Mesothelial cell of epicardium (in vitro differentiated cells): ENCODE data around the gene QTRT2. TPM values are rescaled to one million over a fixed set of nuclear protein-coding genes. Genes with fewer than 3 reads are reported as not detected.

Experiments
- DNase-seq, 2 experiments: peaks; one replicate each; pipeline ENCODE4 v3.0.0; 2021; ENCODE audit warnings: low spot score in 2 of 2; ENCODE audit not compliant: unreplicated experiment in 2 of 2
- H3K27ac Mint-ChIP-seq: 2 replicates; pipeline ENCODE4 v1.8.0; 2021; ENCODE audit warnings: mixed read lengths
- H3K27me3 Mint-ChIP-seq: 2 replicates; pipeline ENCODE4 v1.8.0; 2021; ENCODE audit warnings: low read depth, mixed read lengths
- H3K36me3 Mint-ChIP-seq: 2 replicates; pipeline ENCODE4 v1.8.0; 2021; ENCODE audit warnings: mixed read lengths
- H3K4me1 Mint-ChIP-seq: 2 replicates; pipeline ENCODE4 v1.8.0; 2021; ENCODE audit warnings: mixed read lengths
- H3K4me3 Mint-ChIP-seq: 2 replicates; pipeline ENCODE4 v1.8.0; 2021; ENCODE audit warnings: mild to moderate bottlenecking, moderate library complexity, mixed read lengths
- H3K9me3 Mint-ChIP-seq: 2 replicates; pipeline ENCODE4 v1.8.0; 2021; ENCODE audit warnings: mixed read lengths
- CTCF ChIP-seq: fragments of 200-600 bp; sonication (generic); IDR thresholded peaks from one replicate; pipeline ENCODE4 v1.5.0; 2021; ENCODE audit warnings: antibody characterized with exemption; ENCODE audit not compliant: unreplicated experiment
- total RNA-seq: library from RNA; stranded (reverse); gene quantifications from 3 replicates; pipeline ENCODE4 v1.2.1, GENCODE V29; 2021

Gene QTRT2
- 29.1 to 35.2 TPM (median 32.3 TPM) in 3 replicates for total RNA-seq

- TF ChIP-seq CTCF, result no peak
- Mint-ChIP-seq H3K9me3 (no peaks in the 10 kb centered on the region), H3K27ac (peak within 1 kb of the TSS; percentile 98), H3K4me1 (peaks cover 28% of the 10 kb centered on the region), H3K27me3 (no peaks in the 10 kb centered on the region), H3K4me3 (peak within 1 kb of the TSS; percentile 94), H3K36me3 (no peaks in the 10 kb centered on the region)
- DNase-seq, result peak; percentile 94 to 97
These were observed at the start of gene QTRT2, which contains the start of gene CCDC191 for GRCh38 chr3:114056130-114057010. Gene QTRT2, plus strand, starts transcription at chr3:114056737. Its CDS starts 8,521 bp downstream, at chr3:114065258. Gene CCDC191, minus strand, starts transcription at chr3:114056526. Its CDS starts 60 bp downstream, at chr3:114056466.

- no peak overlapping the region for H3K27ac Mint-ChIP-seq
- no peaks in the 10 kb centered on the region for H3K36me3 Mint-ChIP-seq
- H3K9me3 Mint-ChIP-seq, result no peaks in the 10 kb centered on the region
- no peak for TF ChIP-seq CTCF
- no peaks in the 10 kb centered on the region for H3K4me1 Mint-ChIP-seq
- no peak overlapping the region for H3K4me3 Mint-ChIP-seq
- no peaks in the 10 kb centered on the region for H3K27me3 Mint-ChIP-seq
- DNase-seq, result no peak
These were observed 45.3 kb upstream of the QTRT2 start for GRCh38 chr3:114011059-114011797.

DNA sequence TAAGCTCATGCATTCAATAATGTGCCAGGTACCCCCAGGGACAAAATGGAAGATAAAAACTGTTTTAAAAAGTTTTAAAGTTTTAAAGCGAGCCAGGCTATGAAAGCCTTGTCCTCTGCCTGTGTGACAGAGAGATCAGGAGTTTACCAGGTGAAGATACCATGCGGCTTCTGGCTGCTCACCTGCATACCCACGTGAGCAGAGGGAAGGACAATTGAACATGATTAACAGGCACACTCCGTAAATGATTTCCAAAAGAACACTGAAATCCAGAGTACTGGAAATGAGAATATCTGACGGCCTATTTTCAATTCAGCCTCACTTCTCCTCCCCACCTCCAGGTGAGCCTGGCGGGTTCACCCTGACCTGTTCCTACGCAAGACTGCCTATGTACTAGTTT is 42.3 kb upstream of the QTRT2 start:
- H3K4me1 Mint-ChIP-seq, result no peaks in the 10 kb centered on the region
- H3K4me3 Mint-ChIP-seq, result no peak overlapping the region
- H3K36me3 Mint-ChIP-seq, result no peaks in the 10 kb centered on the region
- TF ChIP-seq CTCF, result no peak
- H3K27ac Mint-ChIP-seq, result no peak overlapping the region
- H3K9me3 Mint-ChIP-seq, result no peaks in the 10 kb centered on the region
- no peaks in the 10 kb centered on the region for H3K27me3 Mint-ChIP-seq
- no peak for DNase-seq

DNA sequence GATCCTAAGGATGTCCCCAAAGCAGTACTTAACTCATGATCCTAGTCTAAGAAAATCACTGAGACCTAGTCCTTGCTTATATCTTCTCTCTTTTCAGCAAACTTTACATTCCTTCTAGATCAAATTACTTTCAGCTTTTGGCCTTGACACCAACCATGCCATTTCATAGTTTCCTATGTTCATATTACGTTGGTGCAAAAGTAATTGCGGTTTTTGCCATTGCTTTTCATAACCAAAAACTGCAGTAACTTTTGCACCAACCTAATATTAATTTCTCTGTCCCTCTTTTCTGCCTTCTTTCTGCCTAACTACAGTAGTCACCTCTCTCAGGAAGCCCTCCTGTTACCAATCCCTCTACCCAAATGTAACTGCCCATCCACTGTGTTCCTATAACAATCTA is 37.1 kb upstream of the QTRT2 start:
- no peak for DNase-seq
- H3K9me3 Mint-ChIP-seq, result no peaks in the 10 kb centered on the region
- peaks cover 14% of the 10 kb centered on the region for H3K4me1 Mint-ChIP-seq
- no peak overlapping the region for H3K27ac Mint-ChIP-seq
- H3K27me3 Mint-ChIP-seq, result no peaks in the 10 kb centered on the region
- H3K36me3 Mint-ChIP-seq, result no peaks in the 10 kb centered on the region
- no peak for TF ChIP-seq CTCF
- no peak overlapping the region for H3K4me3 Mint-ChIP-seq

DNA sequence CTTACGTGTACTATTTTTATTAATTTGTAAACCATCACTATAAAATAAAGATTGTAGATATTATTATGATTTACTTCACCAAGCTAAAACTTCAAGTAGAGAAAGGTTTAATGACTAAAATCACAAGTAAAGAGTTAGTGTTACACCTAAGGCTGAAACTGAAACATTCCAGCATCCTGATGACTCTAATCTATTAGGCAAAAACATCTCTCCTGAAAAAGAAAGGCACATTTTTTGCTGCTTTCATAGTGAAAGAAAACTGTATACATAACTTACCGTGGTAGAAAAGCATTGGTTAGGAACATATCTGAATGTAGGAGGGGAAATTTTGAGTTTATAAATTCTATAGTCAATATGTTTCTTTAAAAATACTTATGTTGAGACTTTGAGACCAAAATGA is 35.6 kb upstream of the QTRT2 start:
- TF ChIP-seq CTCF, result no peak
- H3K36me3 Mint-ChIP-seq, result no peaks in the 10 kb centered on the region
- no peak overlapping the region for H3K27ac Mint-ChIP-seq
- DNase-seq, result no peak
- peaks cover 14% of the 10 kb centered on the region for H3K4me1 Mint-ChIP-seq
- H3K27me3 Mint-ChIP-seq, result no peaks in the 10 kb centered on the region
- H3K4me3 Mint-ChIP-seq, result no peak overlapping the region
- no peaks in the 10 kb centered on the region for H3K9me3 Mint-ChIP-seq
